Peyer's patch (tissue), 4 donors: ENCODE results near the gene CYP1B1.

Experiments used
- CTCF ChIP-seq, 6 experiments: fragments of 450-650 bp in 4 of 6; fragments of 200-600 bp in 2 of 6; sonication (generic) in 1 of 6; IDR thresholded peaks; one replicate each; pipeline ENCODE4 v1.5.1; 2017 to 2019; ENCODE audit warnings: antibody characterized with exemption in 6 of 6, mild to moderate bottlenecking in 3 of 6, moderate library complexity in 1 of 6
- POLR2A ChIP-seq, 2 donors: fragments of 450-650 bp; IDR thresholded peaks; one replicate each; pipeline ENCODE4 v1.5.1; 2017; ENCODE audit warnings: antibody characterized with exemption in 2 of 2, mild to moderate bottlenecking in 2 of 2, moderate library complexity in 2 of 2

DNA sequence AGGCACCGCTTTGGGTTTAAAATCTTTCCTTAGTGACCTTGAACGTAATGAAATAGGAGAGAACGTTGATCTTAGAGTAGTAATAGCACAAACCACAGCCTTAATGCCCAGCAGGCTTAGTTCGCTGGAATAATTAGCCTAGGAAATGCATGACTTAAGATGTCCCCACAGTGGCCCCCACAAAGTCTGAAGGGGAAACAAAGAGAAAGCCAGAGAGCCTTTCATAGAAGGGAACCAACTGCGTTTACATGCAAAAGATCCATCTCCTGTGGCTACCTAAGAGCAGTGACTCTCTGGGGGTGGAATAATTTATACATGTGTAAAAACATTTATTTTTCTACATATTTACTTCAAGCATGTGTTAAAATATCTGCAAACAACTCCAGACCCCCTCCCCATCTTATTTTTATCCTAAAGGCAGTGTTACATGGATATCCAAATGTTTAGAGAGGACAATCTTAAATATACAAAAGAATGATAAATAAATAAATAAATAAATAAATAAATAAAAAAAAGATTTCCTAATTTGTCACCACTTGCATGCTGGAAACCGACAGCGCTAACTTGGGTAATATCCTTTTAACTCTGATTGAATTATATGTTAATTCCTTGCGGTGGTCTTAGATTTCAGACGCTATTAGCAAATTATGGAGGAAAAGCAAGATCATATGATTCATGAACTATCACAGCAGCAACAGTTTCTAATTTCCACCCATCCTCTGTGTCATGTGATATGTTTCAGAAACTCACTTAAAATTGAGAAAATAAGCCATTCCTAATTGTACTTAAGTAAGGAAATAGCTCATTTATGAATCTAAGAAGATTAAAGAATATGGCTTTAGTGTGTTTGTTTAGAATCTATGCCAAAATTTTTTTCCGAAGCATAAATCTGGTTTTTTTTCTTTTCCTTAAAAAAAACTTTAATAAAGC is 23.4 kb upstream of the CYP1B1 start:
- no peak for TF ChIP-seq POLR2A (IDR thresholded peaks at IDR 0.05)
- no peak for TF ChIP-seq CTCF (IDR thresholded peaks at IDR 0.05)
